Gastrocnemius medialis (tissue), 4 donors: Measurements from ENCODE around the gene RACK1. TPM values are rescaled to one million over a fixed set of nuclear protein-coding genes. Genes with fewer than 3 reads are reported as not detected.

Source experiments
- ATAC-seq, 2 donors: fragments of 150-250 bp; one replicate each; pipeline ENCODE4 v1.9.1; 2016
- DNase-seq, 2 donors: peaks; one replicate each; pipeline ENCODE4 v3.0.0-alpha.2; 2019
- H3K27ac ChIP-seq, 4 donors: fragments of 200-600 bp; sonication (generic); 1 replicate in 1 of 4; 2 replicates in 3 of 4; pipeline ENCODE4 v1.5.1; 2016 to 2018; ENCODE audit warnings: mild to moderate bottlenecking in 2 of 4, moderate library complexity in 1 of 4
- H3K27me3 ChIP-seq, 3 donors: fragments of 200-600 bp; sonication (generic) in 2 of 3; 1 replicate in 1 of 3; 2 replicates in 2 of 3; pipeline versions ENCODE4 v1.5.1 to v1.6.0; 2016 to 2019; ENCODE audit warnings: mild to moderate bottlenecking in 1 of 3, moderate library complexity in 1 of 3
- H3K36me3 ChIP-seq, 2 donors: fragments of 200-600 bp; sonication (generic) in 1 of 2; one replicate each; pipeline ENCODE4 v1.5.1; 2017 to 2018
- H3K4me1 ChIP-seq, 2 donors: fragments of 200-600 bp; sonication (generic) in 1 of 2; one replicate each; pipeline ENCODE4 v1.5.1; 2016 to 2017; ENCODE audit warnings: mild to moderate bottlenecking in 2 of 2
- H3K4me3 ChIP-seq, 4 donors: fragments of 200-600 bp; sonication (generic) in 3 of 4; 1 replicate in 1 of 4; 2 replicates in 3 of 4; pipeline ENCODE4 v1.5.1; 2016 to 2019; ENCODE audit warnings: mild to moderate bottlenecking in 2 of 4
- H3K9me3 ChIP-seq, 3 donors: fragments of 200-600 bp; sonication (generic) in 2 of 3; 1 replicate in 1 of 3; 2 replicates in 2 of 3; pipeline ENCODE4 v1.5.1; 2016 to 2019
- POLR2A ChIP-seq, 2 donors: fragments of 450-650 bp; IDR thresholded peaks; one replicate each; pipeline ENCODE4 v1.6.1; 2017; ENCODE audit warnings: antibody characterized with exemption in 2 of 2, mild to moderate bottlenecking in 2 of 2, moderate library complexity in 2 of 2
- in situ Hi-C, 4 donors: fragments of 200-750 bp; cut with MboI; loops; one replicate each; pipeline versions ENCODE4 v1.15.0 to v1.8.0; 2017; ENCODE audit warnings: low sequenced_read_pairs in 4 of 4
- intact Hi-C: fragments of 100-400 bp; cut with DNase I; formaldehyde crosslinking; loops from one replicate; pipeline ENCODE4 v1.15.1; 2023; ENCODE audit warnings: low total_unique reads
- total RNA-seq, 4 donors: library from RNA; depleted of rRNA; stranded (reverse); fragments of >200 nt; gene quantifications; one replicate each; pipeline versions ENCODE4 v1.1.0 to v1.2.3, GENCODE V29; 2016
- TF ChIP-seq, protein P1 (sequence below), 5 experiments: fragments of 450-650 bp in 3 of 5; fragments of 200-600 bp in 2 of 5; sonication (generic) in 2 of 5; IDR thresholded peaks in 4 of 5; conservative IDR thresholded peaks in 1 of 5; 1 replicate in 4 of 5; 2 replicates in 1 of 5; pipeline ENCODE4 v1.5.1; 2016 to 2019; ENCODE audit warnings: antibody characterized with exemption in 5 of 5, mild to moderate bottlenecking in 3 of 5, moderate library complexity in 3 of 5

The RACK1 gene
- total RNA-seq, 4 donors from 2014 or later, result 1,697 to 2,187 (median 1,957) TPM

GRCh38 chr5:181230551-181230950 is 13.2 kb downstream of the RACK1 start:
- Histone ChIP-seq H3K4me1 (peaks cover 11% of the 10 kb centered on the region in 2 donors), H3K36me3 (peaks cover 0 to 52% of the 10 kb centered on the region in 2 donors), H3K4me3 (no peak overlapping the region), H3K27ac (no peak overlapping the region), H3K27me3 (no peaks in the 10 kb centered on the region), H3K9me3 (no peaks in the 10 kb centered on the region)
- intact Hi-C loops, result no loop called here
- no peak for TF ChIP-seq POLR2A (IDR thresholded peaks at IDR 0.05)
- TF ChIP-seq, protein P1, sequence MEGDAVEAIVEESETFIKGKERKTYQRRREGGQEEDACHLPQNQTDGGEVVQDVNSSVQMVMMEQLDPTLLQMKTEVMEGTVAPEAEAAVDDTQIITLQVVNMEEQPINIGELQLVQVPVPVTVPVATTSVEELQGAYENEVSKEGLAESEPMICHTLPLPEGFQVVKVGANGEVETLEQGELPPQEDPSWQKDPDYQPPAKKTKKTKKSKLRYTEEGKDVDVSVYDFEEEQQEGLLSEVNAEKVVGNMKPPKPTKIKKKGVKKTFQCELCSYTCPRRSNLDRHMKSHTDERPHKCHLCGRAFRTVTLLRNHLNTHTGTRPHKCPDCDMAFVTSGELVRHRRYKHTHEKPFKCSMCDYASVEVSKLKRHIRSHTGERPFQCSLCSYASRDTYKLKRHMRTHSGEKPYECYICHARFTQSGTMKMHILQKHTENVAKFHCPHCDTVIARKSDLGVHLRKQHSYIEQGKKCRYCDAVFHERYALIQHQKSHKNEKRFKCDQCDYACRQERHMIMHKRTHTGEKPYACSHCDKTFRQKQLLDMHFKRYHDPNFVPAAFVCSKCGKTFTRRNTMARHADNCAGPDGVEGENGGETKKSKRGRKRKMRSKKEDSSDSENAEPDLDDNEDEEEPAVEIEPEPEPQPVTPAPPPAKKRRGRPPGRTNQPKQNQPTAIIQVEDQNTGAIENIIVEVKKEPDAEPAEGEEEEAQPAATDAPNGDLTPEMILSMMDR (IDR thresholded peaks at IDR 0.05 in 4 of 5, conservative IDR thresholded peaks at IDR 0.05 in 1 of 5), result no peak
- DNase-seq, result no peak
- in situ Hi-C loops, result no loop called here
- no peak for ATAC-seq

DNA sequence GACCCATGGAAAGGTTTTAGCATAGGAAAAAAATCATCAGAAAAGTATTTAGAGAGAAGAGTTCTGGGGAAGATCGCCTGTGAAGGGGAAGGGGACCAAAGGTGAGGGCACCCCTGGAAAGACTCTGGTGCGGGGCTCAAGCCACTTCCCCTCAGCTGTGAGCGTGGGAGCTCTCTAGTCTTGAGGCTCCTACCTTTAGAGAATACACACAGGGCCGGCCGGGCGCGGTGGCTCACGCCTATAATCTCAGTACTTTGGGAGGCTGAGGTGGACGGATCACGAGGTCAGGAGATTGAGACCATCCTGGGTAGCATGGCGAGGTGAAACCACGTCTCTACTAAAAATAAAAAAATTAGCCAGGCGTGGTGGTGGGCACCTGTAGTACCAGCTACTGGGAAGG is 13.7 kb downstream of the RACK1 start:
- Histone ChIP-seq H3K4me3 (no peak overlapping the region), H3K36me3 (peaks cover 0 to 47% of the 10 kb centered on the region in 2 donors), H3K4me1 (peaks cover 12 to 15% of the 10 kb centered on the region in 2 donors), H3K27ac (no peak overlapping the region), H3K27me3 (no peaks in the 10 kb centered on the region), H3K9me3 (no peaks in the 10 kb centered on the region)
- DNase-seq (no peak), ATAC-seq (no peak)
- intact Hi-C loops (no loop called here), in situ Hi-C loops (no loop called here)
- TF ChIP-seq POLR2A (IDR thresholded peaks at IDR 0.05), result no peak
- TF ChIP-seq, protein P1 (IDR thresholded peaks at IDR 0.05 in 4 of 5, conservative IDR thresholded peaks at IDR 0.05 in 1 of 5), result no peak

GRCh38 chr5:181224390-181225229 is 19.1 kb downstream of the RACK1 start:
- Histone ChIP-seq H3K27ac (peak overlapping the region; percentile 90 to 97 (median 92)), H3K9me3 (no peaks in the 10 kb centered on the region), H3K4me1 (peaks cover 21 to 23% of the 10 kb centered on the region in 2 donors), H3K36me3 (peaks cover 0 to 11% of the 10 kb centered on the region in 2 donors), H3K4me3 (peak overlapping the region; percentile 76 to 95 (median 78)), H3K27me3 (no peaks in the 10 kb centered on the region)
- TF ChIP-seq POLR2A (IDR thresholded peaks at IDR 0.05), result no peak
- TF ChIP-seq, protein P1 (IDR thresholded peaks at IDR 0.05 in 4 of 5, conservative IDR thresholded peaks at IDR 0.05 in 1 of 5), result no peak
- in situ Hi-C loops, result no loop called here
- DNase-seq, result no peak
- ATAC-seq, result no peak
- intact Hi-C loops, result no loop called here

DNA sequence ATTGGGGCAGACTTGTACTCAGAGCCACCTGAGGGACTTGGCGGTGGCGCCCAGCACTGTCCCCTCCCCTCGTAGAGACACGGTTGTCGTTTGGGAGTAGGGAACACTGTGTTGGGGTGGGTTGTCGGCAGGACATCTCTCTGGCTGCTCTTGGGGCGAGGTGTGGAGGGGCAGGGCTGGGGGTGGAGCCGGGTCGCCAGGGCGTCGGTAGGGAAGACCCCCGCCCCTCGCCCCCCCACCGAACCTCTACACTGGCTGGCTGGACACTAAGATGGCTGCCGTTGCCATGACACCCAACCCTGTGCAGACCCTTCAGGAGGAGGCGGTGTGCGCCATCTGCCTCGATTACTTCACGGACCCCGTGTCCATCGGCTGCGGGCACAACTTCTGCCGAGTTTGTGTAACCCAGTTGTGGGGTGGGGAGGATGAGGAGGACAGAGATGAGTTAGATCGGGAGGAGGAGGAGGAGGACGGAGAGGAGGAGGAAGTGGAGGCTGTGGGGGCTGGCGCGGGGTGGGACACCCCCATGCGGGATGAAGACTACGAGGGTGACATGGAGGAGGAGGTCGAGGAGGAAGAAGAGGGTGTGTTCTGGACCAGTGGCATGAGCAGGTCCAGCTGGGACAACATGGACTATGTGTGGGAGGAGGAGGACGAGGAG is 19.8 kb downstream of the RACK1 start:
- in situ Hi-C loops, result no loop called here
- DNase-seq (no peak), ATAC-seq (peak in 1 of 2 donors; percentile 0)
- Histone ChIP-seq H3K27me3 (no peaks in the 10 kb centered on the region), H3K4me3 (peak overlapping the region; percentile 76 to 95 (median 78)), H3K9me3 (no peaks in the 10 kb centered on the region), H3K4me1 (peaks cover 21 to 23% of the 10 kb centered on the region in 2 donors), H3K36me3 (peaks cover 0 to 6% of the 10 kb centered on the region in 2 donors), H3K27ac (peak overlapping the region; percentile 90 to 97 (median 92))
- no peak for TF ChIP-seq POLR2A (IDR thresholded peaks at IDR 0.05)
- TF ChIP-seq, protein P1 (IDR thresholded peaks at IDR 0.05 in 4 of 5, conservative IDR thresholded peaks at IDR 0.05 in 1 of 5), result no peak
- intact Hi-C loops, result loop anchor here (1.0 kb wide), 3 partner anchors 20 to 37 kb away; partner anchors contain the start of gene TRIM52
